HG03175 (cell line): Measurements from ENCODE around the gene THOC1.
A peak's percentile ranks its signal among the peaks of the same experiment; 100 is the strongest.

Experiments used
- ATAC-seq: cut with Tn5 transposase; IDR thresholded peaks from one replicate; pipeline ENCODE4 v1.9.1; 2021; ENCODE audit warnings: mild to moderate bottlenecking, moderate library complexity; ENCODE audit not compliant: unreplicated experiment

THOC1 gene

GRCh38 chr18:286515-287310 is 18.9 kb upstream of the THOC1 start:
- ATAC-seq: no peak

GRCh38 chr18:285817-286216 is 18.0 kb upstream of the THOC1 start:
- no peak for ATAC-seq

GRCh38 chr18:275486-275885 is 7.6 kb upstream of the THOC1 start:
- ATAC-seq: no peak

- no peak for ATAC-seq
These were observed 6.5 kb upstream of the THOC1 start for GRCh38 chr18:274313-274712.

- ATAC-seq: no peak
These were observed 5.7 kb upstream of the THOC1 start for GRCh38 chr18:273525-273924.

- ATAC-seq: no peak
These were observed 4.8 kb upstream of the THOC1 start for GRCh38 chr18:272650-273049.

- no peak for ATAC-seq
These were observed 1.7 kb upstream of the THOC1 start for GRCh38 chr18:269480-270095.

GRCh38 chr18:267380-267687 is 513 bp downstream of the THOC1 start:
- peak; percentile 34 for ATAC-seq

- ATAC-seq: no peak
These were observed 6.3 kb downstream of the THOC1 start for GRCh38 chr18:261398-262073.

- ATAC-seq: no peak
These were observed 7.3 kb downstream of the THOC1 start for GRCh38 chr18:260547-260946.

GRCh38 chr18:255171-255570 is 12.7 kb downstream of the THOC1 start:
- no peak for ATAC-seq

GRCh38 chr18:253121-253520 is 14.7 kb downstream of the THOC1 start:
- no peak for ATAC-seq

GRCh38 chr18:251572-251971 is 16.3 kb downstream of the THOC1 start:
- no peak for ATAC-seq

GRCh38 chr18:250685-251084 is 17.2 kb downstream of the THOC1 start:
- no peak for ATAC-seq

GRCh38 chr18:248053-248452 is 19.8 kb downstream of the THOC1 start:
- ATAC-seq: no peak

- ATAC-seq: no peak
These were observed 22.5 kb downstream of the THOC1 start for GRCh38 chr18:245282-245847.

GRCh38 chr18:240175-240574 is 27.7 kb downstream of the THOC1 start:
- ATAC-seq: no peak

- no peak for ATAC-seq
These were observed 36.3 kb downstream of the THOC1 start for GRCh38 chr18:231563-231962.

GRCh38 chr18:228586-228985 is 39.3 kb downstream of the THOC1 start:
- no peak for ATAC-seq

- ATAC-seq: no peak
These were observed 39.9 kb downstream of the THOC1 start for GRCh38 chr18:227902-228301.

- no peak for ATAC-seq
These were observed 40.5 kb downstream of the THOC1 start for GRCh38 chr18:227374-227773.

- ATAC-seq: no peak
These were observed 42.1 kb downstream of the THOC1 start for GRCh38 chr18:225745-226144.
